Muscle of leg (tissue), 11 donors: ENCODE measurements around the gene MCF2L. TPM values are rescaled to one million over a fixed set of nuclear protein-coding genes. Genes with fewer than 3 reads are reported as not detected.

ENCODE experiments used
- DNase-seq: peaks from one replicate; pipeline ENCODE4 v3.0.0; 2013
- H3K27ac ChIP-seq: one replicate; pipeline ENCODE4 v1.5.1; 2013; ENCODE audit warnings: mild to moderate bottlenecking, low read length, control low read depth
- H3K27me3 ChIP-seq: one replicate; pipeline ENCODE4 v1.6.1; 2013; ENCODE audit warnings: low read length; ENCODE audit not compliant: control insufficient read depth, insufficient read depth
- H3K36me3 ChIP-seq: one replicate; pipeline ENCODE4 v1.6.1; 2013; ENCODE audit warnings: low read length; ENCODE audit not compliant: control insufficient read depth, insufficient read depth
- H3K4me1 ChIP-seq: one replicate; pipeline ENCODE4 v1.6.1; 2013; ENCODE audit warnings: low read length; ENCODE audit not compliant: control insufficient read depth, insufficient read depth
- H3K4me3 ChIP-seq: one replicate; pipeline ENCODE4 v1.5.1; 2013; ENCODE audit warnings: low read length, control low read depth
- H3K9me3 ChIP-seq: replicated peaks from 2 replicates; pipeline ENCODE4 v1.6.1; 2013; ENCODE audit warnings: low read depth, low read length; ENCODE audit not compliant: control insufficient read depth
- WGBS: methylation state at CpG from one replicate; pipeline ENCODE4 v1.1.5; 2013; ENCODE audit warnings: missing lambda C conversion rate; ENCODE audit not compliant: insufficient coverage; 5-methylcytosine and 5-hydroxymethylcytosine counted together
- polyA plus RNA-seq, 8 donors: library from polyadenylated mRNA; unstranded; fragments of 120-200 nt; gene quantifications; one replicate each; pipeline versions ENCODE4 v1.2.1 to v1.2.3, GENCODE V29; 2013; ENCODE audit warnings: inconsistent platforms in 1 of 8, low replicate concordance in 1 of 8; ENCODE audit not compliant: insufficient read length in 8 of 8, insufficient read depth in 1 of 8
- total RNA-seq: library from RNA; stranded (reverse); fragments of 120-200 nt; gene quantifications from one replicate; pipeline ENCODE4 v1.2.4, GENCODE V29; 2013

The MCF2L gene
- total and polyA plus RNA-seq, 9 donors = 15.9 to 27.6 (median 20.1) TPM

- peak overlapping the region; percentile 59 for H3K4me3 ChIP-seq
- H3K27ac ChIP-seq = peak overlapping the region; percentile 65
- no peaks in the 10 kb centered on the region for H3K36me3 ChIP-seq
- H3K27me3 ChIP-seq = no peaks in the 10 kb centered on the region
- H3K9me3 ChIP-seq = no peaks in the 10 kb centered on the region
- peaks cover 17% of the 10 kb centered on the region for H3K4me1 ChIP-seq
- under 1% methylated on average over 76 of the region's 81 CpGs for WGBS
- peak; percentile 70 for DNase-seq
Measured at GRCh38 chr13:112943309-112944125, 25.5 kb upstream of the MCF2L start.

GRCh38 chr13:112947796-112948195, 21.2 kb upstream of the MCF2L start:
- WGBS = 79% methylated on average over 2 of the region's 4 CpGs
- DNase-seq = no peak
- no peaks in the 10 kb centered on the region for H3K27me3 ChIP-seq
- no peak overlapping the region for H3K4me3 ChIP-seq
- H3K36me3 ChIP-seq = no peaks in the 10 kb centered on the region
- H3K27ac ChIP-seq = no peak overlapping the region
- H3K9me3 ChIP-seq = no peaks in the 10 kb centered on the region
- H3K4me1 ChIP-seq = peaks cover 16% of the 10 kb centered on the region

- H3K4me3 ChIP-seq = no peak overlapping the region
- no peaks in the 10 kb centered on the region for H3K36me3 ChIP-seq
- peaks cover 31% of the 10 kb centered on the region for H3K4me1 ChIP-seq
- 20% methylated on average over 2 of the region's 9 CpGs for WGBS
- no peak for DNase-seq
- no peaks in the 10 kb centered on the region for H3K27me3 ChIP-seq
- no peaks in the 10 kb centered on the region for H3K9me3 ChIP-seq
- no peak overlapping the region for H3K27ac ChIP-seq
Measured at GRCh38 chr13:112951674-112952371, 17.2 kb upstream of the MCF2L start.

GRCh38 chr13:112952759-112953551, 16.1 kb upstream of the MCF2L start:
- H3K4me3 ChIP-seq = no peak overlapping the region
- peaks cover 38% of the 10 kb centered on the region for H3K4me1 ChIP-seq
- H3K27ac ChIP-seq = no peak overlapping the region
- no peak for DNase-seq
- WGBS = 55% methylated on average over 10 of the region's 17 CpGs
- H3K36me3 ChIP-seq = no peaks in the 10 kb centered on the region
- no peaks in the 10 kb centered on the region for H3K27me3 ChIP-seq
- H3K9me3 ChIP-seq = no peaks in the 10 kb centered on the region

- no peaks in the 10 kb centered on the region for H3K9me3 ChIP-seq
- WGBS = 73% methylated on average over 10 of the region's 17 CpGs
- H3K4me1 ChIP-seq = peaks cover 47% of the 10 kb centered on the region
- no peak for DNase-seq
- H3K4me3 ChIP-seq = no peak overlapping the region
- H3K27ac ChIP-seq = no peak overlapping the region
- no peaks in the 10 kb centered on the region for H3K27me3 ChIP-seq
- no peaks in the 10 kb centered on the region for H3K36me3 ChIP-seq
Measured at GRCh38 chr13:112953591-112954487, 15.2 kb upstream of the MCF2L start.

- H3K4me1 ChIP-seq = peaks cover 56% of the 10 kb centered on the region
Measured at GRCh38 chr13:112954488-112955270, 14.3 kb upstream of the MCF2L start.

GRCh38 chr13:112955271-112955937, 13.6 kb upstream of the MCF2L start:
- Histone ChIP-seq H3K4me1 (peaks cover 63% of the 10 kb centered on the region), H3K9me3 (no peaks in the 10 kb centered on the region), H3K27me3 (no peaks in the 10 kb centered on the region), H3K27ac (no peak overlapping the region), H3K4me3 (no peak overlapping the region), H3K36me3 (no peaks in the 10 kb centered on the region)
- no peak for DNase-seq
- 90% methylated on average over 13 of the region's 15 CpGs for WGBS

More at GRCh38 chr13:112954488-112955270, 14.3 kb upstream of the MCF2L start:
- H3K9me3 ChIP-seq = no peaks in the 10 kb centered on the region
- no peak for DNase-seq
- WGBS = 76% methylated on average over 13 of the region's 13 CpGs
- no peak overlapping the region for H3K4me3 ChIP-seq
- no peaks in the 10 kb centered on the region for H3K36me3 ChIP-seq
- no peaks in the 10 kb centered on the region for H3K27me3 ChIP-seq
- H3K27ac ChIP-seq = no peak overlapping the region

- Histone ChIP-seq H3K9me3 (no peaks in the 10 kb centered on the region), H3K36me3 (no peaks in the 10 kb centered on the region), H3K4me1 (peaks cover 68% of the 10 kb centered on the region), H3K4me3 (no peak overlapping the region), H3K27me3 (no peaks in the 10 kb centered on the region), H3K27ac (no peak overlapping the region)
- no peak for DNase-seq
- 82% methylated on average over 10 of the region's 11 CpGs for WGBS
Measured at GRCh38 chr13:112955956-112956355, 13.1 kb upstream of the MCF2L start.
